Stimulated activated CD4-positive, alpha-beta T cell treated with anti-CD3 and anti-CD28 coated beads, Interleukin-12 subunit alpha, Interleukin-12 subunit beta, amount 100 ng/mL, for 48 hours (primary cell): Measurements from ENCODE around the gene MAP3K21.

ENCODE experiments used
- DNase-seq, 3 donors: peaks; one replicate each; pipeline ENCODE4 v3.0.0-alpha.2; 2020; ENCODE audit warnings: low read depth in 2 of 3, low spot score in 1 of 3

Gene MAP3K21

GRCh38 chr1:233327651-233328141 is at the start of gene MAP3K21:
MAP3K21 (plus strand) TSS chr1:233327724; CDS start chr1:233328029, 305 bp downstream.
- DNase-seq, result no peak

- DNase-seq, result no peak
These were observed 48.9 kb upstream of the MAP3K21 start for GRCh38 chr1:233278631-233279030.

DNA sequence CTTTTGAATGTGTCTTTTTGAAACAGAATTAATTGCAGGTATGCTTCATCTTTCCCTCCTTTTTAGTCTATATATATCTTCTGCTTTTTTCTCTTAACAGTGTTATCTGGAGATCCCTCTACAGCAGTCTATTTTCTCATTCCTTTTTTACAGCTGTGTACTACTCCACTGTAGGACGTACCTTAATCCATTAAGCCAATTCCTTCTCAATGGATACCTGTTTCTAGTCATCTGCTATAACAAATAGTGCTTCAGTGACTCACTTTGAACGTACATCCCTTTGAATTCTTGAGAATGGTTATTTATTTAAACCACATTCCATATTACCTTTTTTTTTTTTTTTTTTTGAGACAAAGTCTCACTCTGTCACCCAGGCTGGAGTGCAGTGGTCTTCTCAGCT is 47.6 kb upstream of the MAP3K21 start:
- no peak for DNase-seq

DNA sequence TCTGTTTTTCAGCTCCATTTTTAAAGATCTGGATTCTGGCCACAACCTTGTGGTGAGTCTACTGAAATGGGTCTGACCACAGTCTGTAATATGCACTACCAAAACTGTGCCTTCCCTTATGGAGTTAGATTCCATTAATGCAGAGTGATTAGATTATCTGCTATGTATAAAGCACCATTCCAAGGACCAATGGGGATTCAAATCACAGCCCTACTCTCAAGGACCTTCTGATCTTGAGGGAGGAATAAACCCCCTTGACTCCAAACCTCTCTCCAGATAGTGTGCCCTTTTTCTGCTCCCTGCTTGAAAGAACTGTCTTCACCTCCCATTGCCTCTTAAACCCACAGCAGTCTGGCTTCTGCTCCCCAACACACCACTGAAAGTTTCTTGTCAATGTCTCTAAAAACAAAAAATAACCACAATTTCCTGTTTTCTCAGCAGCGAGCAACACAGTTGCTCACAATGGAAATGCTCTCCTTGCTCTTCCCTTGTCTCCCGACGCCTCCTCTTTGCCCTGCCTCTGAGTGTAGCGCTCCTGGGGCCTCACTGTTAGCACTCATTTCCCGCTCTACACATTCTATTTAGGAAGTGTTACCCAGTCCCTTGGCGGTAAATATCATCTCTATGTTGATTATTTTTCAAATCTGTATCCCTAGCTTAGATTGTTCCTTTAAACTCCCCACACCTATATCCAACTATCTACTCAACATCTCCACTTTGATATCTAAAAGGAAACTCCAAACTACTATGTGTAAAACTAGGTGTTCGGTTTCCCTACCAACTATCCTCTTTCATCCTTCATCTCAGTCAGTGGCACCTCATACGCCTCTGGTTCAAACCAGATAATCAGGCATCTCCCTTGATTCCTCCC is 45.6 kb upstream of the MAP3K21 start:
- peak in 2 of 3 donors; percentile 4 to 17 for DNase-seq

- DNase-seq, result no peak
These were observed 45.0 kb upstream of the MAP3K21 start for GRCh38 chr1:233282582-233282886.

GRCh38 chr1:233289676-233290075 is 37.8 kb upstream of the MAP3K21 start:
- DNase-seq, result no peak

DNA sequence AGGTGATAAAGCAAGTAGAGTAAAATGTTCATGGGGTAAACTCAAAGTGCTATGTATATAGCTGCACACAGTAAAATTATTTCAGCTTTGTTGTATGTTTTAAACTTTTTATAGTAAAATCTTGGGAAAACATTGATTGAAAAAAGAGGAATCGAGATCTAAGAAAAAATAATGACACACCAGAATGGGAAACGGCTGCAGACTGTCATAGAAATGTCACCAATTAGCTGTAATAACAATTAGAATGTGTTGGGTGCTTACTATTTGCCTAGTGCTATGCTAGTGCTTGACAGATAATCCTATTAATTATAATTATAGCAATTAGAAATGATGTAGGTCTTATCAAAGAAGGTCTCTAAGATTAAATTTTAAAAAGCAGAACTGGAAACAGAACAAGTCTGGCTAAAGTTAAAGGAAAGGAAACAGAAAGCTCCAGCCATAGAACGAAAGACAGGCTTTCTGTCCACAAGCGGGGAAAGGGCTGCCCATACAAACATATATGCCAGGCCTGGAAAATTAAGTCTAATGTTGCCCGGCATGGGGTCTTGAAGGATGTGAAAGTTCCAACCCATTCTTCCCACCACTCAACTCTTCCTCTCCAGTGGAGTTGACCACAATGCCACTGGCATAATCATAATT is 37.0 kb upstream of the MAP3K21 start:
- no peak for DNase-seq

GRCh38 chr1:233293556-233294446 is 33.7 kb upstream of the MAP3K21 start:
- no peak for DNase-seq

GRCh38 chr1:233294913-233295236 is 32.6 kb upstream of the MAP3K21 start:
- peak; percentile 24 to 35 (median 29) for DNase-seq

DNA sequence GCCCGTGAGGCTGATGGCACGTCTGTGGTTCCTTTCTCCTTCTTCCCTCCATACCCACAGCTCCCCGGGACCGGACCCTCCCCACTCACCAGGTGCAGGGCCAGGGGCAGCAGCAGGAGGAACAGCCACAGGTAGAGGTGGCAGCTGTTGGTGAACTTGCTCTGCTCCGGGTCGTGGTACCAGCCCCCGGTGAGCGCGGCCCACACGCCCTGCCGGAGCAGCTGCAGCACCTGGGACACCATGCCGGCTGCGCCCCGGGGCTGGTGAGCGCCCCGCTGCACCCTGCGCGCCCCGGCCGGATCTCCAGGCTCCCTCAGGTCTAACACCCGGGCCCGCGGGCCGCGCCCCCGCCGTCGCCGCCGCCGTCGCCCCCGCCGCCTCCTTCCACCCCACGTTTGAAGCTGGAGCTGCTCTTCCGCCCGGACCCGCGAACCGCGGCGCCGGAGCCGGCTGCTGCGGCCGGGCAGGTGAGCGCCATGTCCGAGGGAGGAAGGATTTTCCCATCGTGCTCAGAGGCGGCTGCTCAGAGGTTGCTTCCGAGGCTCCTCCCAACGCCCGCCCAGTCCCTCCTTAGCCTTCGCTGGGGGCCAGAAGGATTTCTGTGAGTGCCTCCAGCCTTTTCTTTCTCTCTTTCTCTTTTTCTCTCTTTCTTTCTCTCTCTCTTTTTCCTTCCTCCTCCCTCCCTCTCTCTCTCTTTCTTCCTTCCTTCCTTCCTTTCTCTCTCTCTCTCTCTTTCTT is 32.1 kb upstream of the MAP3K21 start, which contains the start of gene PCNX2:
PCNX2 (minus strand) TSS at position 489 of the 738 bp plus-strand sequence; CDS start at position 242, 247 bp downstream.
- peak; percentile 42 to 73 (median 42) for DNase-seq

DNA sequence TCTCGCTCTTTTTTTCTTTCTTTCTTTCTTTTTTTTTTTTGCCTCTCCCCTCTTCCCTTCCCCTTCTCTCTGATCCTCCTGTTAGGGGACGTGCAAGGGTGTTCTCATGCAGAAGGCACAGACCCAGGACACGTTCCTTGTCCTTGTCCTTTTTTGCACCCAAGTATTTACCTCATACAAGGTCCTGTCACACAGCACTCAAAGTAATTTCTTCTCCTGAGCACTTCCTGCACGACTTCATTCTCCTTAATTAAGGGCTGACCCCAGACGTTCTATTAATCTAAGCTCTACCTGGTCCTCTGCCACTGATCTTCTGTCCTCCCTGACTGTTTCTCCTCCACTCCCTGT is 31.6 kb upstream of the MAP3K21 start:
- DNase-seq, result no peak

DNA sequence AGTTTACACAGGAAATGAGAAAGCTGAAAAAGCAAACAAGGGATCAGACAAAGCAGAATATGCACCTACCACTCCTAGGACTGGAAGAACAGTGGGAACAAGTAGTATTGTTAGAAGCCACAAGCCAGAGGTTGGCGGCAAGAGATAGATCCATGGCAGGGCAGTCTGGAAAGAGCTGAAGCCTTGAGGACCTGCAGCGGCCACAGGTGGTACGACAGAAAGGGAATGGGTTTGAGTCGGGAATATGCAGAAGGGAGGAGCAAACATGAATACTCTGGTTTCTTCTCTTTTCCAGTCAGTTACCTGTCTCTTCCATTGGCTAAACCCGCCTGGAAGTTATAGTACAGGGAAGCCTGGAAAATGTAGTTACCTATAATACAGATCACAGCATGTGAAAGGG is 28.1 kb upstream of the MAP3K21 start:
- DNase-seq, result no peak

GRCh38 chr1:233300326-233300725 is 27.2 kb upstream of the MAP3K21 start:
- DNase-seq, result no peak

- no peak for DNase-seq
These were observed 22.9 kb upstream of the MAP3K21 start for GRCh38 chr1:233304489-233305102.

GRCh38 chr1:233313434-233314155 is 13.9 kb upstream of the MAP3K21 start:
- no peak for DNase-seq

GRCh38 chr1:233315718-233316301 is 11.7 kb upstream of the MAP3K21 start:
- no peak for DNase-seq

DNA sequence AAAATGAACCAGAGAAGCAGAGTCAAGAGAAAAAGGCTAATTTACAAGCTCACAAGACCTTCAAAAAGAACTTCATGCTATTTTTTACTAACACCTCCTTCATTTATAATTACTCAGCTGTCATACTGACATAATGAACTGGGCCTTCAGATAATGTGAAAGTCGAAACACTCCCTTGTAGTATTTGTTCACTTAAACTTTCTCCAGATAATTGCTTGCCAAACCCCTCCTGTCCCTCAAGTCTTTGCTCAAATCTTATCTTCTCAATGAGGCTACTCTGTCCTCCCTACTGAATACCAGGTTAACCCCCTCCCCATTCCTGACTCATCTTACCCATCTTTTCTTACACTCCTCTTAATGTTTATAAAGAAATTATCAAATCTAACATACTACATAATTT is 11.1 kb upstream of the MAP3K21 start:
- DNase-seq, result no peak

- no peak for DNase-seq
These were observed 8.3 kb upstream of the MAP3K21 start for GRCh38 chr1:233319272-233319671.

DNA sequence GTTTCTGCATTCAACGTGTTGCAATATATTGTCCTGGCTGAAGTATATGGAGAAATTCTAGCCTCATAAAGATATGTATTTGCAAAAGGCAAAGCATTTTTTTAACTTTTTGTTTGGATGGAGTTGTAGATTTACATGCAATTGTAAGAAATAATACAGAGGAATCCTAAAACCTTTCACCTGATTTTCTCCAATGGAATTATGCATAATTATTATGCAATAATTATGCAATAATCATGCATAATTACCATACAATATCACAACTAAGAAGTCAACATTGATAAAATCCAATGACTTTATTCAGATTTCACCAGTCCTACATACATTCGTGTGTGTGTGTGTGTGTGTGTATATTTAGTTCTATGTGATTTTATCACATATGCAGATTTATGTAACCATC is 7.5 kb upstream of the MAP3K21 start:
- DNase-seq, result no peak
